GM13977 (cell line): ENCODE data around the gene AMIGO1.

Source experiments
- DNase-seq: peaks from one replicate; pipeline ENCODE4 v3.0.0; 2012; ENCODE audit warnings: low spot score
- CTCF ChIP-seq: IDR thresholded peaks from 2 replicates; pipeline ENCODE4 v1.5.1; 2012; ENCODE audit warnings: mild to moderate bottlenecking, control low read depth; ENCODE audit not compliant: insufficient read depth; ENCODE audit errors: extremely low read depth, missing control alignments
- in situ Hi-C: fragments of 300-500 bp; cut with MboI; formaldehyde crosslinking; loops from one replicate; pipeline ENCODE4 v1.12.0; 2022; ENCODE audit warnings: low sequenced_read_pairs, low pct_unique_long_range_greater_than_20kb, mixed read lengths, inconsistent platforms; ENCODE audit not compliant: unreplicated experiment

The AMIGO1 gene

GRCh38 chr1:109472779-109473178 is 36.7 kb downstream of the AMIGO1 start:
- in situ Hi-C loops = no loop called here
- DNase-seq = no peak
- TF ChIP-seq CTCF = no peak

GRCh38 chr1:109470245-109470644 is 39.3 kb downstream of the AMIGO1 start:
- no peak for DNase-seq
- in situ Hi-C loops = no loop called here
- TF ChIP-seq CTCF = no peak

- TF ChIP-seq CTCF = no peak
- DNase-seq = peak; percentile 4
- in situ Hi-C loops = no loop called here
Measured at GRCh38 chr1:109468903-109469302, 40.6 kb downstream of the AMIGO1 start.

DNA sequence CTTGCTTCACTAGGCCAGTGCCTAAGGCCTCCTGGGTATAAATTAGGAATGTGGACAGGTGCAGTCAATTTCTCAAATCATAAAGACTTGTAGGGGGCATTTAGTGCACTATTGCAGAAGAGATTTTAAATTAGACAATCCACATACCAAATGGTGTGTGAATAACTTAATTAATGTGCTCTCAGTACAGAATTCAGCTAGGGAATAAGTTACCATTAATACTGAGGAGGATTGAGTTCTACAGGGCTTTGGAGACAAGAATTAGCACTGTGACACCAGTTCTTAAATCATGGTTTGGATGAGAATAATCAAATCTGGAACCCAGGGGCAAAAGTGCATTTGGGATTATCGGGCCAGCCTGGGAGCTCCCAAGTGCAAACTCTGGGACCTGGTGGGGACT is 41.5 kb downstream of the AMIGO1 start:
- DNase-seq = no peak
- no peak for TF ChIP-seq CTCF
- in situ Hi-C loops = no loop called here

- DNase-seq = no peak
- TF ChIP-seq CTCF = no peak
- in situ Hi-C loops = no loop called here
Measured at GRCh38 chr1:109467301-109467777, 42.2 kb downstream of the AMIGO1 start.

DNA sequence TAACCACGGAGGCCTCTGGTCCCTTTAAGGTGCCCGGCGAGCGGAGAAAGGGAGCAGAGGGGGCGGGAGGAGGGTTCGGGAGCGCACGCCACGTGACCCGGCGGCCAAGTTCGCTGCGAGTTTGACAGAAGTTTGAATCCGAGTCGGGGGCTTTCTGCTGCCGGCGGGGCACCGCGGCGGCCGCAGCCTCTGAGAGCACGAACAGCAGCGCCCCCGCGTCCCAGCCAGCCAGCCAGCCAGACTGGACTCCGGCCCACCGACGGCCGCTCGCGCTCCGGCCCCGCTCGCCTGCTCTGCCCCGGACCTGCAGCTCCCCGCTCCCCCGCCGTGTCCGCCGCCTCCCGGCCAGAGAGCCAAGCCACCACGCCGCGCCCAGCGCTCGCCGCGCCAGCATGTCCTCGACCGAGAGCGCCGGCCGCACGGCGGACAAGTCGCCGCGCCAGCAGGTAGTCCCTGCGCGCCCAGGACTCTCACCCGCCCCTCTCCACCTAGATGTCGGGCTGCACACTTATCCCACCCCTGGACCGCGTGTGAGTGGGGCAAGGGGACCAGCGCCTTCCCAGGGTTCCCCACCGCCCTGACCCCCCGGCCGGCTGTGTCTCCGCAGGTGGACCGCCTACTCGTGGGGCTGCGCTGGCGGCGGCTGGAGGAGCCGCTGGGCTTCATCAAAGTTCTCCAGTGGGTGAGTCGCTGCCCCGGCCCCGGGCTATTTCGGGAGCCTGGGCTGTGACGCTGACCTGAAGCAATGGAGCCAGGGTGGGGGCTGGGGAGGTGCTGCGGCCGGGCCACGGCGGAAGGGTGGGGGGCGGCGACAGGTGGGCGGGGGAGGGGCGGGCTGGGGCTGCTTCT is 42.9 kb downstream of the AMIGO1 start, which contains the start of gene SYPL2:
SYPL2 (plus strand) TSS at position 95 of the 849 bp plus-strand sequence; CDS start at position 393, 298 bp downstream.
- in situ Hi-C loops = no loop called here
- DNase-seq = peak; percentile 59
- no peak for TF ChIP-seq CTCF
